ENCODE results near the gene HDAC4. TPM values are rescaled to one million over a fixed set of nuclear protein-coding genes. Genes with fewer than 3 reads are reported as not detected.

HDAC4 gene
- total RNA-seq, 1 experiment from 2014 or later = 47.6 TPM

DNA sequence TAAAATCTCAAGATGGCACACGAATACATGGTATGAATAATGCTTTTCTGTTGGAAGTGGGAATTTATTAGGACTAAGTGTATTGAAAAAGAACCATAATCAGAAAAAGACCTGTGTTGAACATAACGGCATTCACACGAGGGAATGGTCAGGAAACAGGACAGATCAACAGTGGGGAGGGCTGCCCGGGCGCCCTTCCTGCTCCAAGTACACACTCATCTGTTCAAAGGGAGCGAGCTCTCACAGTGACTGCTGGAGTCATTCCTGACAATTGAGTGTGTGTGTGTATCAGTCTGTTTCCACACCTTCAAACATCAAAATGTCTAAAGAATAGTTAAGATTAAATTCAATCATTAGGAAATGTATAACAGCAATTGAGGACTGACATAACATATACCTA, 167.2 kb downstream of the HDAC4 start:
- H3K4me1 ChIP-seq (ENCODE audit: control insufficient read depth in 1 of 2, insufficient read depth in 2 of 2, low read length in 2 of 2) = peaks cover 2 to 18% of the 10 kb centered on the region in 2 experiments; a peak in 2 of 4 replicates
- ChIA-PET RAD21 (ENCODE audit: low non-redundant PET in 1 of 2, low total read pairs in 2 of 2, uncharacterized antibody in 2 of 2, unreplicated experiment in 2 of 2) (no interaction called here), CTCF (no interaction called here), POLR2A (no interaction called here)
- H3K27me3 ChIP-seq (ENCODE audit: insufficient read depth, low read length) = no peaks in the 10 kb centered on the region
- TF ChIP-seq SRF (IDR thresholded peaks at IDR 0.05; ENCODE audit: low read depth) (no peak), FOSL1 (IDR thresholded peaks at IDR 0.05; ENCODE audit: low read depth) (no peak), ZFX (IDR thresholded peaks at IDR 0.05) (no peak)
- no peaks in the 10 kb centered on the region for H3K36me3 ChIP-seq (ENCODE audit: control insufficient read depth in 1 of 2, insufficient read depth in 2 of 2, low read length in 2 of 2)
- BruUV-seq (replicated peaks) = no TSS peak
- peaks cover 3% of the 10 kb centered on the region; the same call in 1 of the 2 replicates for H3K79me2 ChIP-seq (ENCODE audit: insufficient read depth, low read length)
- no peak overlapping the region for H3K27ac ChIP-seq (ENCODE audit: low read depth, low read length)
- H2AFZ ChIP-seq (ENCODE audit: low read depth, low read length, poor library complexity, severe bottlenecking) = no peak overlapping the region
- H3K9me3 ChIP-seq (ENCODE audit: control insufficient read depth in 1 of 2, insufficient read depth in 1 of 2, low read depth in 1 of 2, low read length in 2 of 2) = no peaks in the 10 kb centered on the region
- DNase-seq (ENCODE audit: low read depth, low spot score) (no peak), ATAC-seq (no peak)
- no peak overlapping the region for H3K9ac ChIP-seq (ENCODE audit: low read length)
- H3K4me2 ChIP-seq (ENCODE audit: low read length) = no peak overlapping the region
- H3K4me3 ChIP-seq (replicated peaks in 1 of 2; ENCODE audit: low read depth in 1 of 2, low read length in 2 of 2) = no peak overlapping the region
- H3K9me2 ChIP-seq (ENCODE audit: insufficient read depth) = no peaks in the 10 kb centered on the region
- intact Hi-C loops (cut with micrococcal nuclease) = no loop called here
- no peaks in the 10 kb centered on the region for H4K20me1 ChIP-seq (ENCODE audit: insufficient read depth)

DNA sequence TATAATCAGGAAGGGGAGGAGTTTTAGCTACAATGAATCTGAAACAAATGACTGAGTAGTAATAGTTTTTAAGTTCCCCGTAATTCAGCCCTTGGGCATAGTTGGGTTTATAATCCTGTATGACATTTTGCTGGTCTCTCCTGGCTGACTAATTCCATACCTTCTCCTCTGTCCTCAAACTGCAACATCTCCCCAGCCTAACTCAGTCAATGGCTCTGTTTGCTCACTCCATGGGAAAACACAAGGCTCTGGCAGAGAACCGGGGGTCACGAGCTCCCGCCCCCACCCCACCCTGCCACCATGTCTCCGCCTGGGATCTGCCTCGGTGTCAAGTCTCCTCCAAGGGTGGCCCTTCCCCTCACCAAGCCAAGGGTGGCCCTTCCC, 168.6 kb downstream of the HDAC4 start:
- Histone ChIP-seq H3K27ac (ENCODE audit: low read depth, low read length) (no peak overlapping the region), H3K9ac (ENCODE audit: low read length) (no peak overlapping the region), H2AFZ (ENCODE audit: low read depth, low read length, poor library complexity, severe bottlenecking) (no peak overlapping the region), H3K9me2 (ENCODE audit: insufficient read depth) (no peaks in the 10 kb centered on the region), H4K20me1 (ENCODE audit: insufficient read depth) (no peaks in the 10 kb centered on the region), H3K4me1 (ENCODE audit: control insufficient read depth in 1 of 2, insufficient read depth in 2 of 2, low read length in 2 of 2) (peaks cover 11 to 32% of the 10 kb centered on the region in 2 experiments; a peak in 2 of 4 replicates), H3K4me2 (ENCODE audit: low read length) (no peak overlapping the region), H3K9me3 (ENCODE audit: control insufficient read depth in 1 of 2, insufficient read depth in 1 of 2, low read depth in 1 of 2, low read length in 2 of 2) (no peaks in the 10 kb centered on the region), H3K4me3 (replicated peaks in 1 of 2; ENCODE audit: low read depth in 1 of 2, low read length in 2 of 2) (no peak overlapping the region), H3K79me2 (ENCODE audit: insufficient read depth, low read length) (0 out of 2 replicates have a peak, but pooled peaks cover 3% of the 10 kb centered on the region), H3K36me3 (ENCODE audit: control insufficient read depth in 1 of 2, insufficient read depth in 2 of 2, low read length in 2 of 2) (no peaks in the 10 kb centered on the region), H3K27me3 (ENCODE audit: insufficient read depth, low read length) (no peaks in the 10 kb centered on the region)
- no TSS peak for BruUV-seq (replicated peaks)
- TF ChIP-seq EGR1 (IDR thresholded peaks at IDR 0.05; ENCODE audit: low read depth) (no peak), ZBTB33 (IDR thresholded peaks at IDR 0.05; ENCODE audit: extremely low read depth, insufficient replicate concordance, low read length) (no peak), SRF (IDR thresholded peaks at IDR 0.05; ENCODE audit: low read depth) (no peak), ZNF274 (IDR thresholded peaks at IDR 0.05; ENCODE audit: low read depth, low read length) (no peak), ELF1 (IDR thresholded peaks at IDR 0.05; ENCODE audit: borderline replicate concordance, low read depth) (no peak), SP1 (IDR thresholded peaks at IDR 0.05; ENCODE audit: low read depth) (no peak), JUND (IDR thresholded peaks at IDR 0.05) (no peak), EZH2 (IDR thresholded peaks at IDR 0.05) (no peak)
- TF ChIP-seq, protein P1, sequence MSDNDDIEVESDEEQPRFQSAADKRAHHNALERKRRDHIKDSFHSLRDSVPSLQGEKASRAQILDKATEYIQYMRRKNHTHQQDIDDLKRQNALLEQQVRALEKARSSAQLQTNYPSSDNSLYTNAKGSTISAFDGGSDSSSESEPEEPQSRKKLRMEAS (IDR thresholded peaks at IDR 0.05) = no peak
- ChIA-PET POLR2A (no interaction called here), RAD21 (ENCODE audit: low non-redundant PET in 1 of 2, low total read pairs in 2 of 2, uncharacterized antibody in 2 of 2, unreplicated experiment in 2 of 2) (no interaction called here), CTCF (no interaction called here)
- intact Hi-C loops (cut with micrococcal nuclease) = no loop called here
- ATAC-seq (no peak), DNase-seq (ENCODE audit: low read depth, low spot score) (no peak)
